H9 (cell line): ENCODE data around the gene EXOC6. TPM values are rescaled to one million over a fixed set of nuclear protein-coding genes. Genes with fewer than 3 reads are reported as not detected.

Experiments used
- DNase-seq: peaks from one replicate; pipeline ENCODE4 v3.0.0-alpha.2; 2017
- H2AFZ ChIP-seq: one replicate; pipeline ENCODE4 v1.6.1; 2013; ENCODE audit warnings: mild to moderate bottlenecking, low read length, control low read depth, moderate library complexity
- H2AK5ac ChIP-seq: 2 replicates; pipeline ENCODE4 v1.6.1; 2013; ENCODE audit warnings: low read length, control low read depth, mixed read lengths; ENCODE audit not compliant: insufficient read length
- H2BK120ac ChIP-seq: one replicate; pipeline ENCODE4 v1.6.1; 2013; ENCODE audit warnings: low read depth, mild to moderate bottlenecking, low read length, control low read depth, inconsistent platforms; ENCODE audit not compliant: poor library complexity, severe bottlenecking
- H2BK12ac ChIP-seq: 2 replicates; pipeline ENCODE4 v1.6.1; 2013; ENCODE audit warnings: low read length, control low read depth, mixed read lengths, low read depth; ENCODE audit not compliant: insufficient read length
- H2BK15ac ChIP-seq: 2 replicates; pipeline ENCODE4 v1.6.1; 2013; ENCODE audit warnings: low read depth, low read length, control low read depth
- H2BK20ac ChIP-seq: one replicate; pipeline ENCODE4 v1.6.1; 2013; ENCODE audit warnings: low read depth, mild to moderate bottlenecking, low read length, control low read depth, inconsistent platforms; ENCODE audit not compliant: poor library complexity, severe bottlenecking
- H2BK5ac ChIP-seq: 2 replicates; pipeline ENCODE4 v1.6.1; 2013; ENCODE audit warnings: low read length, control low read depth, mixed read lengths; ENCODE audit not compliant: insufficient read length
- H3K14ac ChIP-seq: 2 replicates; pipeline ENCODE4 v1.6.1; 2013; ENCODE audit warnings: low read length, control low read depth; ENCODE audit not compliant: insufficient read depth
- H3K18ac ChIP-seq: 2 replicates; pipeline ENCODE4 v1.6.1; 2013; ENCODE audit warnings: low read depth, mild to moderate bottlenecking, mixed read lengths, low read length, control low read depth; ENCODE audit not compliant: insufficient read length
- H3K23ac ChIP-seq: 2 replicates; pipeline ENCODE4 v1.6.1; 2013; ENCODE audit warnings: low read length, control low read depth, mixed read lengths, low read depth; ENCODE audit not compliant: insufficient read length
- H3K23me2 ChIP-seq: 2 replicates; pipeline ENCODE4 v1.6.1; 2013; ENCODE audit warnings: low read depth, mild to moderate bottlenecking, mixed read lengths, low read length, control low read depth; ENCODE audit not compliant: insufficient read length, poor library complexity, severe bottlenecking
- H3K27ac ChIP-seq: 2 replicates; pipeline ENCODE4 v1.5.1; 2013; ENCODE audit warnings: low read length, control low read depth, mixed read lengths, low read depth; ENCODE audit not compliant: insufficient read length
- H3K27me3 ChIP-seq: 2 replicates; pipeline ENCODE4 v1.6.1; 2013; ENCODE audit warnings: low read length, control low read depth, inconsistent platforms; ENCODE audit not compliant: insufficient read depth
- H3K4ac ChIP-seq: 2 replicates; pipeline ENCODE4 v1.6.1; 2013; ENCODE audit warnings: low read depth, mild to moderate bottlenecking, control low read depth, inconsistent platforms, low read length, moderate library complexity
- H3K4me1 ChIP-seq: 2 replicates; pipeline ENCODE4 v1.6.1; 2013; ENCODE audit warnings: low read length, control low read depth, inconsistent platforms; ENCODE audit not compliant: insufficient read depth
- H3K4me2 ChIP-seq: 2 replicates; pipeline ENCODE4 v1.6.1; 2013; ENCODE audit warnings: low read length, control low read depth, mixed read lengths; ENCODE audit not compliant: insufficient read length, insufficient read depth
- H3K56ac ChIP-seq: 2 replicates; pipeline ENCODE4 v1.6.1; 2013; ENCODE audit warnings: low read depth, mild to moderate bottlenecking, mixed read lengths, low read length, control low read depth; ENCODE audit not compliant: insufficient read length
- H3K79me1 ChIP-seq: 2 replicates; pipeline ENCODE4 v1.6.1; 2013; ENCODE audit warnings: low read depth, mild to moderate bottlenecking, moderate library complexity, low read length, control low read depth, inconsistent platforms; ENCODE audit not compliant: insufficient read depth, poor library complexity, severe bottlenecking
- H3K79me2 ChIP-seq: 2 replicates; pipeline ENCODE4 v1.6.1; 2013; ENCODE audit warnings: low read length, control low read depth, inconsistent platforms; ENCODE audit not compliant: insufficient read depth
- H3K9ac ChIP-seq: 2 replicates; pipeline ENCODE4 v1.6.1; 2013; ENCODE audit warnings: low read length, control low read depth, mixed read lengths; ENCODE audit not compliant: insufficient read length; ENCODE audit errors: extremely low read depth
- H3K9me3 ChIP-seq: one replicate; pipeline ENCODE4 v1.6.1; 2013; ENCODE audit warnings: low read depth, low read length, inconsistent platforms; ENCODE audit not compliant: control insufficient read depth
- H3T11ph ChIP-seq: one replicate; pipeline ENCODE4 v1.6.1; 2013; ENCODE audit warnings: mild to moderate bottlenecking, low read length, control low read depth, inconsistent platforms
- H4K20me1 ChIP-seq: one replicate; pipeline ENCODE4 v1.6.1; 2013; ENCODE audit not compliant: control insufficient read depth, insufficient read length, insufficient read depth
- H4K5ac ChIP-seq: 2 replicates; pipeline ENCODE4 v1.6.1; 2013; ENCODE audit warnings: low read depth, mild to moderate bottlenecking, mixed read lengths, low read length, control low read depth; ENCODE audit not compliant: insufficient read length
- H4K8ac ChIP-seq: replicated peaks from 2 replicates; pipeline ENCODE4 v1.6.1; 2013; ENCODE audit warnings: low read length, control low read depth, mixed read lengths, low read depth; ENCODE audit not compliant: insufficient read length
- H4K91ac ChIP-seq: 2 replicates; pipeline ENCODE4 v1.6.1; 2013; ENCODE audit warnings: low read depth, mild to moderate bottlenecking, moderate library complexity, mixed read lengths, low read length, control low read depth; ENCODE audit not compliant: insufficient read length
- H3K27ac Mint-ChIP-seq, 3 experiments: 2 replicates in 2 of 3; 3 replicates in 1 of 3; pipeline ENCODE4 v1.8.0; 2020 to 2021; ENCODE audit warnings: mixed read lengths in 3 of 3, mild to moderate bottlenecking in 1 of 3, moderate library complexity in 1 of 3
- H3K27me3 Mint-ChIP-seq: 2 replicates; pipeline ENCODE4 v1.8.0; 2021; ENCODE audit warnings: low read depth, mild to moderate bottlenecking, moderate library complexity, mixed read lengths
- H3K36me3 Mint-ChIP-seq, 3 experiments: 2 replicates in 2 of 3; 3 replicates in 1 of 3; pipeline ENCODE4 v1.8.0; 2020 to 2021; ENCODE audit warnings: low read depth in 3 of 3, mixed read lengths in 3 of 3; ENCODE audit not compliant: insufficient read depth in 1 of 3
- H3K4me1 Mint-ChIP-seq, 2 experiments: 2 replicates each; pipeline ENCODE4 v1.8.0; 2020; ENCODE audit warnings: mixed read lengths in 2 of 2
- H3K4me3 Mint-ChIP-seq, 2 experiments: 2 replicates in 1 of 2; 3 replicates in 1 of 2; pipeline ENCODE4 v1.8.0; 2020 to 2021; ENCODE audit warnings: mild to moderate bottlenecking in 2 of 2, mixed read lengths in 2 of 2, moderate library complexity in 1 of 2
- H3K9me3 Mint-ChIP-seq, 2 experiments: 2 replicates in 1 of 2; 3 replicates in 1 of 2; pipeline ENCODE4 v1.8.0; 2020; ENCODE audit warnings: mild to moderate bottlenecking in 2 of 2, mixed read lengths in 2 of 2, moderate library complexity in 1 of 2
- CTCF ChIP-seq: fragments of 200-600 bp; sonication (generic); conservative IDR thresholded peaks from 3 replicates; pipeline ENCODE4 v1.8.0; 2021; ENCODE audit warnings: antibody characterized with exemption, mild to moderate bottlenecking
- WGBS: extraction: QIAGEN DNeasy Blood & Tissue Kit; methylation state at CpG from one replicate; pipeline ENCODE4 v1.1.7; 2013; ENCODE audit warnings: missing lambda C conversion rate, low lambda C conversion rate, mixed read lengths; ENCODE audit not compliant: insufficient read length; ENCODE audit errors: extremely low coverage; 5-methylcytosine and 5-hydroxymethylcytosine counted together
- total RNA-seq: library from RNA; stranded (reverse); gene quantifications from 2 replicates; pipeline ENCODE4 v1.2.1, GENCODE V29; 2021

The EXOC6 gene
- total RNA-seq, 1 experiment from 2014 or later = 9.0 TPM

DNA sequence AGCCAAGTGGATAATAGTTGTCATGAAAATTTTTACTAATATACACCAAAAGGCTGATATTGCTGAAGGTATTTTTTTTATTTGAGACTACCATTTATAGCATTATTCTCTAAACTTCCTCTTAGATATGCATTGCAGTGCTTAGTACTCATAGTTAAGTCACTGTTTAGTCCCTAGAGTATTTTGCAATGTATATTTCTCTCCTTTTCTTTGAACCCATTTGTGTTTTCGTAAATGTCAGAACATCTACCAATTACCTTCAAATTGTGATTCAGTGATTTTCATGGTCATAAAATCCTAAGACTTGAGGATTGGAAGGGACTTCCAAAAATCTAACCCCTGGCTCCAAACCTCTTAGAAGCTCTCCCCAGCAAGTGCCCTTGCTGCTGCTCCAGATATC lies 190.8 kb downstream of the EXOC6 start:
- WGBS = no CpG with 5 or more reads among the region's 1 CpG

More for the DNA sequence above, 190.8 kb downstream of the EXOC6 start:
- H3K27ac ChIP-seq = no peak overlapping the region
- no peak overlapping the region for H4K91ac ChIP-seq
- no peak for DNase-seq
- no peak overlapping the region for H3K56ac ChIP-seq
- no peak overlapping the region for H2AK5ac ChIP-seq
- no peak overlapping the region for H3T11ph ChIP-seq
- no peak overlapping the region for H2BK12ac ChIP-seq
- no peak overlapping the region for H2BK20ac ChIP-seq
- H3K23me2 ChIP-seq = no peaks in the 10 kb centered on the region
- no peaks in the 10 kb centered on the region for H3K79me1 ChIP-seq
- H3K9ac ChIP-seq = no peak overlapping the region
- H3K23ac ChIP-seq = no peak overlapping the region
- H3K14ac ChIP-seq = no peak overlapping the region
- no peak overlapping the region for H4K5ac ChIP-seq
- H3K18ac ChIP-seq = no peak overlapping the region
- Mint-ChIP-seq H3K9me3 (no peaks in the 10 kb centered on the region), H3K27ac (peak overlapping the region in 1 of 3 experiments; percentile 10; a peak in 1 of 7 replicates), H3K4me3 (no peak overlapping the region), H3K27me3 (no peaks in the 10 kb centered on the region), H3K36me3 (no peaks in the 10 kb centered on the region), H3K4me1 (peaks cover 18 to 21% of the 10 kb centered on the region in 2 experiments)
- no peak overlapping the region for H2BK5ac ChIP-seq
- no peak overlapping the region for H3K4ac ChIP-seq
- no peak overlapping the region for H2BK15ac ChIP-seq
- no peaks in the 10 kb centered on the region for H3K79me2 ChIP-seq
- H4K20me1 ChIP-seq = no peaks in the 10 kb centered on the region
- peaks cover 3% of the 10 kb centered on the region; the same call in 1 of the 2 replicates for H3K4me1 ChIP-seq
- no peak overlapping the region for H2BK120ac ChIP-seq
- no peak for TF ChIP-seq CTCF
- H2AFZ ChIP-seq = no peak overlapping the region
- no peaks in the 10 kb centered on the region for H3K27me3 ChIP-seq
- no peak overlapping the region for H4K8ac ChIP-seq
- no peaks in the 10 kb centered on the region for H3K9me3 ChIP-seq
- no peak overlapping the region for H3K4me2 ChIP-seq
